NCI-H345 (cell line): ENCODE results near the gene CEP290.
A peak's percentile ranks its signal among the peaks of the same experiment; 100 is the strongest.

Source experiments
- DNase-seq: peaks from one replicate; lab custom pipeline; 2025; lab: John Stamatoyannopoulos, UW

CEP290 gene, protein sequence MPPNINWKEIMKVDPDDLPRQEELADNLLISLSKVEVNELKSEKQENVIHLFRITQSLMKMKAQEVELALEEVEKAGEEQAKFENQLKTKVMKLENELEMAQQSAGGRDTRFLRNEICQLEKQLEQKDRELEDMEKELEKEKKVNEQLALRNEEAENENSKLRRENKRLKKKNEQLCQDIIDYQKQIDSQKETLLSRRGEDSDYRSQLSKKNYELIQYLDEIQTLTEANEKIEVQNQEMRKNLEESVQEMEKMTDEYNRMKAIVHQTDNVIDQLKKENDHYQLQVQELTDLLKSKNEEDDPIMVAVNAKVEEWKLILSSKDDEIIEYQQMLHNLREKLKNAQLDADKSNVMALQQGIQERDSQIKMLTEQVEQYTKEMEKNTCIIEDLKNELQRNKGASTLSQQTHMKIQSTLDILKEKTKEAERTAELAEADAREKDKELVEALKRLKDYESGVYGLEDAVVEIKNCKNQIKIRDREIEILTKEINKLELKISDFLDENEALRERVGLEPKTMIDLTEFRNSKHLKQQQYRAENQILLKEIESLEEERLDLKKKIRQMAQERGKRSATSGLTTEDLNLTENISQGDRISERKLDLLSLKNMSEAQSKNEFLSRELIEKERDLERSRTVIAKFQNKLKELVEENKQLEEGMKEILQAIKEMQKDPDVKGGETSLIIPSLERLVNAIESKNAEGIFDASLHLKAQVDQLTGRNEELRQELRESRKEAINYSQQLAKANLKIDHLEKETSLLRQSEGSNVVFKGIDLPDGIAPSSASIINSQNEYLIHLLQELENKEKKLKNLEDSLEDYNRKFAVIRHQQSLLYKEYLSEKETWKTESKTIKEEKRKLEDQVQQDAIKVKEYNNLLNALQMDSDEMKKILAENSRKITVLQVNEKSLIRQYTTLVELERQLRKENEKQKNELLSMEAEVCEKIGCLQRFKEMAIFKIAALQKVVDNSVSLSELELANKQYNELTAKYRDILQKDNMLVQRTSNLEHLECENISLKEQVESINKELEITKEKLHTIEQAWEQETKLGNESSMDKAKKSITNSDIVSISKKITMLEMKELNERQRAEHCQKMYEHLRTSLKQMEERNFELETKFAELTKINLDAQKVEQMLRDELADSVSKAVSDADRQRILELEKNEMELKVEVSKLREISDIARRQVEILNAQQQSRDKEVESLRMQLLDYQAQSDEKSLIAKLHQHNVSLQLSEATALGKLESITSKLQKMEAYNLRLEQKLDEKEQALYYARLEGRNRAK (N-terminal part only)

GRCh38 chr12:88141774-88142609 lies at the start of gene CEP290, which contains the start of gene TMTC3:
TSS of gene CEP290 (minus strand) at chr12:88142088. CDS start at chr12:88141307, 781 bp downstream.
TSS of gene TMTC3 (plus strand) at chr12:88142307. CDS start at chr12:88148316, 6,009 bp downstream.
- DNase-seq = peak; percentile 99

GRCh38 chr12:88188180-88188579 lies 46.3 kb upstream of the CEP290 start:
- no peak for DNase-seq

- no peak for DNase-seq
Observed at GRCh38 chr12:88187571-88187970, 45.7 kb upstream of the CEP290 start.

DNA sequence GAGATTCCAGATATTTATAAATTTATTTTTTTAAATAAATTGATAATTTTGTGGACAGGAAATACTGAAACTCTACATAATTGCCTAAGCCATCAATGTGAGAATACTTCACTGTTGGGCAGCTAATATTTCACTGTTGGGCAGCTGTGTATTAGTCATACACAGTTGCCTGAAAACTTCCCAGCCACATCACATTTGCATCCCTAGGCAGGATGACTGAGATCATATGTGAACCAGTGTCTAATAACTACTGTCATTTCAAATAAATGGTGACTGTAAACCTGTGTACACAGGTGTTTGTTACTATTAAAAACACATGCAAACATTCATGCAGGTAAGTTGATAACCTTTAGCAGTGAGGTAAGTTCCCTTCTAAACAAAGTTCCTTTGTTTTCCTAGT lies 44.1 kb upstream of the CEP290 start:
- DNase-seq = no peak

- DNase-seq = no peak
Observed at GRCh38 chr12:88185279-88185678, 43.4 kb upstream of the CEP290 start.

DNA sequence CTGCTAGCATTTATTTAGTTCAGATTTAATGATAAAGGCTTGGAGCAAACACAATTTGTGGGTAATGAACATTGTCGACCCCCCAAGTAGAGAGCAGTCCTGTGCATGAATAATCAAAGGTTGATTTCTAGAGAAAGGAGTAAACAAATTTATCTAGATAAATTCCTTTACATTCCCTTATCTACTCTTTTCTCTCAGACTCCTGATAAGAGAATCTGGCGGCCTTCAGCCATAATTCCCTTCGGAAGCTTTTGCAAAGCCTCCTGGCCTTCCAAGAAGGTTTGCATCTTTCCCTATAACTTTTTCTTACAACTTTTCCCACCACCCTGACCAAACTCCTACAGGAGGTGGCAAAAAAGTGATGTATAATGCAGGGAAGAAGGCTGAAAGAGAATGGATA lies 42.3 kb upstream of the CEP290 start:
- DNase-seq = no peak

DNA sequence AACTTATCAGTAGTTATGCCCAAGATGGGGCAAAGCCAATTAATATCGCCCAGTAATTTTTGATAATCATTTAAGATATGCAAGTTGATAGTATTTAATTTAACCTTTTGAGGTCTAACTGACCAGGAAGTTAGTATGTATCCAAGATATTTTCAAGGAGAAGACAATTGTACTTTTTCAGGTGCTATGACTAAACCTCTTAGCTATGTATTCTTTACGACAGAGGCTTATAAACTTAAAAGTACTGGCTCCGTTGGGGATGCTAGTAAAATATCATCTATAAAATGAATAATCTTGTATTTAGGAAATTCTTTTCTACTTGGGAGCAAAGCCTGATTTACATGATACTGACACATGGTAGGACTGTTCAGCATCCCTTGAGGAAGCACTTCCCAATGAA lies 40.5 kb upstream of the CEP290 start:
- no peak for DNase-seq

- no peak for DNase-seq
Observed at GRCh38 chr12:88181881-88182280, 40.0 kb upstream of the CEP290 start.

DNA sequence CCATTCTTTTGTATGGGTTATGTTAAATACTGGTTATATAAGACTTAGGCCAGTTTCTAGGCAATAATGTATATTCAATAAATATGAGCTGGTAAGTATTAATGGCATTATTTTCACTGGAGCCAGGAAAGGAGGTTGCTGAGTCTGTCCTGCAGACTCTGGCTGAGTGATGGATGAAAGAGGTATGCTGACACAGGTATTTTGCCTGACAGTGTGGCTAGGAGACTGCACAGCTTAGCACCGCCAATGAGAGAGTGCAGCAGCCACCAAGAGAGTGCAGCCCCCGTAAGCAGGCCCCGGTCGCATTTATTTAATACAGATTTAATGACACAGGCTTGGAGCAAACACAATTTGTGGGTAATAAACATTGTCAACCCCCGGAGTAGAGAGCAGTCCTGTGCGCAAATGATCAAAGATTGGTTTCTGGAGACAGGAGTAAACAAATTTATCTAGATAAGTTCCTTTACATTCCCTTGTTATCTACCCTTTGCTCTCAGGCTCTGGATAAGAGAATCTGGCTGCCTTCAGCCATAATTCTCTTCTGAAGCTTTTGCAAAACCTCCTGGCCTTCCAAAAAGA lies 37.6 kb upstream of the CEP290 start:
- DNase-seq = no peak

DNA sequence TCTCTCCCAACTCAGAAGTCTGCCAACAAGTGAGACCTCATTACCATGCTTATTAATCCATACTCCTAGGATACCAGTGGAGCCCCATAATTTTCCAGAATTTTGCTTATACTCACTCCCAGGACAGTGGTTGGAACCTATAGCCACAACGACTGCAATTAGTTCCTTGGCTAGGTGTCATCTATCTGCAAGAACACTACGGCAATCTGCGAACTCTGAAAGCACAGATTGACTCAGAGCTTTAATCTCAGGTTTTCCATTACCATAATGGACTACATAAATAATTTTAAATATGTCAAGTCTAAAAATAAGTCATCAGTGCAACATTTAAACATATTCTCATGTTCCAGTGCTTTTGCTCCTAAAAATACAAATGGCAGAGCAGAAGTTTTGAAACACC lies 33.7 kb upstream of the CEP290 start:
- DNase-seq = no peak

DNA sequence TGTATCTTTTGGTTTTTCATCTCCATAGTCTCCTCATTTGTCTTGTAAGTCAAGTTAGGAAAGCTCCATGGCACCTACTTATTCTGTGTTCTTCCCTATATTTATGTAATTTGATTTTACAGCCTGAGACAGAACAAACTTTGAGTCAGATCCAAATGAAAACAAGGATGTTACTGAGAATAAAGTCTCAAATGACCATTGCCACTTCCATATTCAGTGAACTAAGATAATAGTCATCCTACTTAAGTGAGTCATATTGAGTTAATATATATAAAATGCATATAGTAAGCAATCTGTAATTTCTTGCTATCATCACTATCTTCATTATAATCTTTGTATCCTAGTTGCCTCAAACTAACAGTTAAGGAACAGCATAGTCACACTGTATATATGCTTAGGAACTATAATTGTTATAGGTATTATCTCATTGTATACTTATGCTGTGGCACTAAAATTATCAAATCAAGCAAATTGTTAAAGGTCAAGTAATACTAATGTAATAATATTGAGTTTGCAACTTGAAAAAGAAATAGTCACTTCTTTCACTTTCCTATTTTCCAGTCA lies 31.0 kb upstream of the CEP290 start:
- DNase-seq = no peak

DNA sequence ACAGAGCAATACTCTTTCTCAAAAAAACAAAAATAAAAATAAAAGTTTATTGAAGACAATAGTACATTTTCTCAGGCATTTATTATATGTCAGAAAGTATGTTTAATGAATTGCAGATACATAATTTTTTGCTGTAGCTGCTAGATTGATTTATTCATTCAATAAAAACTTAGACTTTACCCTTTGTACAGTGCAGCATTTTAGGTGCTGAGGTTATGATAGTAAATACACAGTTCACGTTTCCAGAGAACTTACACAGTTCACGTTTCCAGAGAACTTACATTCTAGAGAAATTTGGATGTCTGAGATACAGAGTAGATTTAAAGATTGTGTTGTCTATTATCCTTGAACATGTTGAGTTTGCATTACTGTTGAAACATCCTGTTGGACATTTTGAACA lies 25.5 kb upstream of the CEP290 start:
- DNase-seq = no peak

GRCh38 chr12:88166179-88166578 lies 24.3 kb upstream of the CEP290 start:
- DNase-seq = no peak

DNA sequence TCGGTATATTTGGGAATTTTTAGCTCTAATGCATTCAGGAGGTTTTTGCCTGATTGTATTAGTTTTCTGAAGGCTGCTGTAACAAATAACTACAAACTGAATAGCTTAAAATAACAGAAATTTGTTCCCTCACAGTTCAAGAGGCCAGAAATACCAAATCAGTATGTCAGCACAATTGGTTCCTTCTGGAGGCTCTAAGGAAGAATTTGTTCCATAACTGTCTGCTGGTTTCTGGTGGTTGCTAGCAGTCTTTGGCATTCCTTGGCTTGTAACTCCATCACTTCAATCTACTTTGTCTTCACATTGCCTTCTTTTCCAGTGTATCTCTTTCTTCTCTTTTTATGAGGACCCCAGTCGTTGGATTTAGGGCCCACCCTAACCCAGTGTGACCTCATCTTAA lies 21.5 kb upstream of the CEP290 start:
- no peak for DNase-seq

DNA sequence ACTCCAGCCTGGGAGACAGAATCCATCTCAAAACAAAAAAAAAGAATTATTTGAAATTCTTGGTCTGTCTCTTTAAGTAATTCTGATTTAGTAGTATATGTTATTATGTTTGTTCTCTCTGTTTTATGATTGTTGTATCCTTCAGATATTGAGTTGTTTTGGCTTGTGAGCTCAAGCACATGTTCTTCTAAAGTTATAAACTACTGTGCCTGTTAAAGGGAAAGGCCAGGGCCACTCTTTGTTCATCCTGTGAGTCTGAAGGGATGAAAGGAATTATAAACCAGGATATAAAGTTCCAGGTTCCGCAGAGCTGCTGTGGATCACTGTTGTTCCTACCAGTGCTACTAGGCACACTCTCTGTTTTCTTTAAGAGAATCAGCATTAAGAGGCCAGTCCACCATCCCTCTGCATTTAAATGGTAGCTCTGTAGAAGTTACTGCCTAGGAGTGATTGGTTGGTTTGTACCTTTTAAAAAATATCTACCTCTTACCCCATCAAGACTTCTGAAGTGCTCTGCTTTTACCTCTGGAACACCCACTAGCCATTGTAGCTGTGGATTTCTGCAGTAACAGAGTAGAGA lies 14.3 kb upstream of the CEP290 start:
- no peak for DNase-seq

GRCh38 chr12:88153959-88154358 lies 12.1 kb upstream of the CEP290 start:
- no peak for DNase-seq

DNA sequence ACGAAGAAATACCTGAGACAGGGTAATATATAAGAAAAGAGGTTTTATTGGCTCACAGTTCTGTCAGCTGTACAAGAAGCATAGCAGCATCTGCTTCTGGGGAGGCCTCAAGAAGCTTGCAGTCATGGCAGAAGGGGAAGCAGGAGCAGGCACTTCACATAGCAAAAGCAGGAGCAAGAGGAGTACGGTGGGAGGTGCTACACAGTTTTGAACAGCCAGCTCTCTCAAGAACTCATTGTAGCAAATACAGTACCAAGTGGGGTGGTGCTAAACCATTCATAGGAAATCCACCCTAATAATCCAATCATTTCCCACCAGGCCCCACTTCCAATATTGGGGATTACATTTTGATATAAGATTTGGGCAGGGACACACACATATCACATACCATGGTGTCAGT lies 8.2 kb upstream of the CEP290 start:
- DNase-seq = no peak

DNA sequence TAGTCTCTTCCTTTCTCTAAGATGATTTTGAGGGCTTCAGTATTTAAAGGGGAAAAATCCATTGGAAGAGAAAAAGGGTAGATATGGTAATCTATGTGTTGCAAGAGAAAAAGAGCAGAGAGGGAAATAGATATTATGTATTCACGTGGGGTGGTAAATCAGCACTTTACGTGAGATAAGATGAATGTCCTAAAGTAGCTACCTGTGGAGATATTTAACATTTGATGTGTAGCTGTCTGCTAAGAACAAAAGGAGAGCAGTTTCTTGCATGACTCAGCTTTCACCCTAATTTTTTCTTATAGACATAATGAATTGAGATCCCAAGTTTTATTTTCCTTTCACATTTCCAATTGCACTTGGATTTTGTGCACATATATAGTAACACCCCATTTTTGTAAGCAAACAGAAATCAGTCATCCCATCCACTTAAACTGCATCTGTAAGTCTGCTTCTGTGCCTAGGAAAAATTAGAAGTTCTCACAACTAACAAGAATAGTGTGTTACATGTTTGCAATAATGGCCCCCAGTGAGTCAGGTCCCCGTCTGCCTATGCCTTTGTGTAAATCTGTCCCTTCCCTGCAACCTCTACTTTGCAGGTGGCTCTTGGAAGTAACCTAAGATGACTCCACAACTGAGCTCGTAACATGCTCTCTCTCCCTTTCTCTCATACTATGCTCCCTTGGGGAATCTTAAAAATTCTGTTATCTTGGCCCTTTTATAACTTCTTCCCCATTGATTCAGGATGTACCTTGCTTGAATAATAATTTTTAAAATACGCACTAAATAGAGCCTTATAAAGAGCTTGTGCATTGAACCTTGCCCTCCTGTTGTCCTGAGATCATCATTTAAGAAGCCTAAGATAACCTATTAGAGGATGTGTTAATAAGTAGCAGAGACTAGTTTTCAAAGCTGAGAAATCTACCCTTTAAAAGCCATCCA lies 3.9 kb upstream of the CEP290 start:
- peak; percentile 21 for DNase-seq
